ES-I3 (cell line): ENCODE results near the gene HAVCR2.

Experiments
- H3K36me3 ChIP-seq: 2 replicates; pipeline ENCODE4 v1.6.1; 2013; ENCODE audit warnings: mild to moderate bottlenecking, low read length, control low read depth, moderate library complexity; ENCODE audit not compliant: insufficient read depth
- H3K4me1 ChIP-seq: 2 replicates; pipeline ENCODE4 v1.6.1; 2013; ENCODE audit warnings: mild to moderate bottlenecking, control low read depth, low read length; ENCODE audit not compliant: insufficient read depth
- H3K9ac ChIP-seq: 2 replicates; pipeline ENCODE4 v1.6.1; 2013; ENCODE audit warnings: low read depth, mild to moderate bottlenecking, low read length, moderate library complexity
- H3K9me3 ChIP-seq: 2 replicates; pipeline ENCODE4 v1.6.1; 2013; ENCODE audit warnings: mild to moderate bottlenecking, low read length, moderate library complexity; ENCODE audit not compliant: control insufficient read depth, insufficient read depth

HAVCR2 gene

GRCh38 chr5:157046041-157046440, 62.8 kb downstream of the HAVCR2 start:
- no peaks in the 10 kb centered on the region for H3K36me3 ChIP-seq
- H3K4me1 ChIP-seq, result peaks cover 17% of the 10 kb centered on the region
- no peak overlapping the region for H3K9ac ChIP-seq
- H3K9me3 ChIP-seq, result no peaks in the 10 kb centered on the region

- Histone ChIP-seq H3K9ac (no peak overlapping the region), H3K9me3 (no peaks in the 10 kb centered on the region), H3K36me3 (no peaks in the 10 kb centered on the region), H3K4me1 (peaks cover 17% of the 10 kb centered on the region)
Observed at GRCh38 chr5:157045601-157046000, 63.2 kb downstream of the HAVCR2 start.

- Histone ChIP-seq H3K4me1 (peaks cover 8% of the 10 kb centered on the region), H3K9me3 (no peaks in the 10 kb centered on the region), H3K36me3 (no peaks in the 10 kb centered on the region), H3K9ac (no peak overlapping the region)
Observed at GRCh38 chr5:157038568-157039187, 70.2 kb downstream of the HAVCR2 start.
